HG03575 (cell line): Measurements from ENCODE around the gene EYA3.

Experiments
- ATAC-seq: cut with Tn5 transposase; IDR thresholded peaks from one replicate; pipeline ENCODE4 v1.9.1; 2021; ENCODE audit not compliant: unreplicated experiment, insufficient number of reproducible peaks, low FRiP score; ENCODE audit errors: extremely low read depth

EYA3 gene

DNA sequence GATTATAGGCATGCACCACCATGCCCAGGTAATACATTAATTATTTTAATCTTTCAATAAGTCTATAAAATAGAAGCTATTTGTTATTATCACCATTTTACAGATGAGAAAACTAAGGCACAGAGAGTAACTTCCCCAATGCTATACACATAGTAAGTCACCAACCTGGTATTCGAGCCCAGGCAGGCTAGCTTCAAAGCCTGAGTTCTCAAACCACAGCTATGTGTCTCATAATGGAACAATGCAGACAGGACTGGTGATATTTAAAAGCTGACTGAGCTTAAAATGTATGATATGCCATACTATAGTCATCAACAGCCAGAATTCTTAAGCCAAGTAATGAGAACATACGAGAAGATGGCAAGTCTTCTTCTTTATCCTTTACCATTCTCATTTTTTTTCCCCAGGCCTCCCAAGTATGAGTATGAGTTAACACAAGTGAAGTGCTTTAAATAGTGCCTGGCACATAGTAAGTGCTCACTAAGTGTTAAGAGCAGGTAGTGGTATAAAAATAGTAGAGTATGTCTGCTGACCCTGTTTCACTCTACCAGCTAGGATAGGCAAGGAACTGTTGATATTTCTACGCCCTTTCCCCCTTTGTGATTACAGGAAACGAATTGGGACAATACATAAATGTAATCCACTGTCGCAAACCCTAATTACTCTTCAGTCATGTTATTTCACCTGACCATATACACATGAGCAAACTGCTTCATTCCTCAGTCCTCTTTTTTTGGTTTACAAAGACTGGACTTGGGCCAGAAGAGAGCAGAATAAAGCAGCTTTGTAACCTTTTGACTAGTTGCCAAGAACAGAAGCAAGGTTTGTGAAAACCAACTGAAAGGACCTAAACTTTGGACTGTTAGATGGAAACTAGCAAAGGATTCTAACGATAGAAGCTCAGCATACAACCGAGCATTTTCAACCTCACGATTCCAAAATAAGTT lies 9.5 kb downstream of the EYA3 start:
- ATAC-seq, result no peak

DNA sequence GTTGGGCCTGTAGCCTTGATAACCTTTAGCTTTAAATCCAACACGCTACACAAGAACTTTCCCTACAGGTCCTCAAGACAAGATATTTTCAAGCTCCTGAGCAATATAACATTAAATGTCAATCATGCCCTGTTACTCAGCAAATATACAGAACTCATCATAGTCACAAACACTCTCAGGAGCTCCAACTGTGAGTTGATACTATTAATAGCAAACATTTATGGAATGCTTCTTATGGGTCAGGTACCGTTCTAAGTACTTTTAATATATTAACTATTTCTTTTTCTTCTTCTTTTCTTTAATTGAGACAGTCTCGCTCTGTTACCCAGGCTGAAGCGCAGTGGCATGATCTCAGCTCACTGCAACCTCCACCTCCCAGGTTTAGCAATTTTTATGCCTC lies 10.1 kb downstream of the EYA3 start:
- ATAC-seq, result no peak

DNA sequence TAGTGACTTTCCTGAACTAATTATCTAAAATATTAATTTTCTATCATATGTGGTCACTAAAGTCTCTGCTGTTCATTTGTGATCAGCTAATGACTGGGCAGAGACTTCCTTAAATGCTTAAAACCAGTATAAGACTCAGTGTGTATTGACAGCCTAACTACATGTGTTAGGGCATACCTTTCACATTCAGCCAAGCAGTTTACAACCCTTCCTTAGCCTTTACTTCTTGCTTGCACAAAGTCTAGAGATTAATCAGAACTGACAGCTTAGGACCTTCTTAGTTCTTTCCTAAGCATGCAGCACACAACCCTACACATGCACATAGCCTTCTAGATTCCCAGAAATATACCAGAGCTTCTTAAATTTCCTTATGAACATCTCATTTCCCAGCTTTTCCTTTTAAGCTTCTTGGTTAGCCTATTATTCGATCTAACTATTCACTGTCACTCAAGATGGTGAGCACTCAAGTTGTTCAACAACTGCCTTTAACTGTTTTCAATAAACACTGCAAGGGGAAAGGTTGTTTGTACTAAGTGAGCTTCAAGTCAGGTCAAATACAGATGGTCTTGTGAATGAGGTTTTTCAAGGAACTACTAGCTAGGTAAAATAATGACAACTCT lies 13.4 kb downstream of the EYA3 start:
- ATAC-seq, result no peak

GRCh38 chr1:28073867-28074266 lies 14.5 kb downstream of the EYA3 start:
- ATAC-seq, result no peak

- ATAC-seq, result no peak
Measured at GRCh38 chr1:28071813-28072212, 16.6 kb downstream of the EYA3 start.

- ATAC-seq, result no peak
Measured at GRCh38 chr1:28070725-28071593, 17.5 kb downstream of the EYA3 start.

- no peak for ATAC-seq
Measured at GRCh38 chr1:28067523-28068090, 20.8 kb downstream of the EYA3 start.

DNA sequence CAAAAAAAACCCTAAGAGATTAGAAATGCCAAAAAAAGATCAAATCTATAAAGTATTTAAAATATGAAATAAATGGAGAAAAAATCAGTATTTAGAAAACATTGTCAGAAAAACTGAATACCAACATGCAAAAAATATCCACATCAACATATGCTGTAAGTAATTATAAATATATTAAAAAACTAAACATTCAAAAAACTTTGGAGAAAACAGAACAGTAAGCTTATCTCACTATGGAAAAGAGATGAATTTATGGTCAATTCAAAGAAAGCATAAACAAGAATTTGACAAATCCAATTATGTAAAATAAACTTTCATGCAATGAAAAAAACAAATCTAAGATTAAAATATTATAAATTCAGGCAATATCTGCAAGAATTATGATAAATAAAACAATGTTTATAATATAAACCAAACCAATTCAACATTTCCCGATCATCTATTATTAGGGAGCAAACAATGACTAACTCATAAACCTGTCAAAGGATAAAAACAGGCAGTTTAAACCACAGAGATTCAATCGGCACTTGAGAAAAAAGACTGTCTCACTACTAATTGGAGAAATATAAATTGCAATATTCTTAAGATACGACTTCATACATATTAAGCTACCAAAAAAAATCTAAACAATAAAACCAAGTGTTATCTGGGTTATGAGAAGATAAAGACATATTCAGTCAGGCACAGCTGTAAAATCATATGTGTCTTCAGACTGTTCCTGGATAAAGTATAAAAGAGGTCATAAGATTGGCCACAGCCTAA lies 21.8 kb downstream of the EYA3 start:
- ATAC-seq, result no peak

DNA sequence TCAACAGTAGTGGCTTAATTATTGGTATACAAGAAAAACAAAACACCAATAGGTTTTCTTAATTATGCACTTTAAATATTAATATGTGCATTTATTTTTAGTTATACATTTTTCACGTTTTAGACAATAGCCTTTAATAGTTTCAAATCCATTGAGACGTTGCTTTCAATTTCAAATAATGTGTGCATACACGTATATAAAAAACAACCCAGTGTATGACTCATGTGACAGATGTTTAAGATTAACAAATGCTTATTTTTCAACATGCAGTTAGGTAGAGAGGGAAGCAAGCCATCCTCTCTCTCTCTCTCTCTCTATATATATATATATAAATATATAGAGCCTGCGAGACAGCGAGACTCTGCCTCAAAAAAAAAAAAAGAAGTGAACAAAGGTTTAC lies 24.3 kb downstream of the EYA3 start:
- no peak for ATAC-seq

DNA sequence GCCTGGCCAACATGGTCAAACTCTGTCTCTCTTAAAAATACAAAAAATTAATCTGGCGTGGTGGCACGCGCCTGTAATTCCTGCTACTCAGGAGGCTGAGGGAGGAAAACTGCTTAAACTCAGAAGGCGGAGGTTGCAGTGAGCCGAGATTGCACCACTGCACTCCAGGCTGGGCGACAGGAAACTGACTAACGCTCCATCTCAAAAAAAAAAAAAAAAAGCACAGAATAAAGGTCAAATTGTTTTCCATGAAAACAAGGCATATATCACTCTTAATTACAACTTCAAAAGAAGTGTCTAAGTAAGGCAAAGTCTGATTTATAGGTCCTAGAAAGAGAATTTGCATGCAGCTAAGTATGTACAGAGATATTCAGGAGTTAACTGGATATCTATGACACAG lies 25.6 kb downstream of the EYA3 start:
- no peak for ATAC-seq

DNA sequence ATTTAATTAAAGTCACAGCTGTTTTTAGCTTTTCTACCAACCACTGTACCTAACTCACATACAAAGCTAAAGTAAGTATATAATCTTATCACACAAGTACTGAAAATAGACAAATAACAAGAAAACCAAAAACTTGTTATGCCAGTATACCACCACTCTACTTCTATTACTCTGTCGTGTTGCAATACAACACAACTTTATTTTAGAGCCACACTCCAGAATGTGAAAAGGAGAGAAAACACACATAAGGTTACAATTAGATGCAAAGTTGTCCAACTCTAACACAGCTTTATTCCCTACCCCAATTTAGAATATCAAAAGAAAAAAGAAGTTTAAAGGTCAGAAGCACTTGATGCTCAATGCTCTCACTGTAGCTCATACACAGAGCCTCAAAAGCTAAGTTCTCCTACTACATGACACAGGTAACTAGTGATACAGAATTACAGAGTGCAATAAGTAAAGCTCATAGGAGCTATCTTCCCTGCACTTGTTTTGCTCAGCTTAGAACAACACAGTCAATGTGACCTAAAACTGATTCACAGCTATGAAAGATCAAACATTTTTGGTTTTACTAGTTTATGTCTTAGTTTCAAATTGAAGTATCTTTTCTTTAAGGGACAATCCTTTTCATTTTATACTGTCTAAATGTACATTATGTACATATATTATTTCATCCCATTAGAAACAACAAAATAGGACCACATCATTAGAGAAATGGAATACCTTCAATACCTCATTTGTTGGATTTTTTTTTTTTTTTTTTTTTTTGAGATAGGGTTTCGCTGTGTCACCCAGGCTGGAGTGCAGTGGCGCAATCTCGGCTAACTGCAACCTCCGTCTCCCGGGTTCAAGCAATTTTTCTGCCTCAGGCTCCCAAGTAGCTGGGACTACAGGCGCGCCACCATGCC lies 29.2 kb downstream of the EYA3 start:
- no peak for ATAC-seq

GRCh38 chr1:28058168-28058567 lies 30.2 kb downstream of the EYA3 start:
- ATAC-seq, result no peak

DNA sequence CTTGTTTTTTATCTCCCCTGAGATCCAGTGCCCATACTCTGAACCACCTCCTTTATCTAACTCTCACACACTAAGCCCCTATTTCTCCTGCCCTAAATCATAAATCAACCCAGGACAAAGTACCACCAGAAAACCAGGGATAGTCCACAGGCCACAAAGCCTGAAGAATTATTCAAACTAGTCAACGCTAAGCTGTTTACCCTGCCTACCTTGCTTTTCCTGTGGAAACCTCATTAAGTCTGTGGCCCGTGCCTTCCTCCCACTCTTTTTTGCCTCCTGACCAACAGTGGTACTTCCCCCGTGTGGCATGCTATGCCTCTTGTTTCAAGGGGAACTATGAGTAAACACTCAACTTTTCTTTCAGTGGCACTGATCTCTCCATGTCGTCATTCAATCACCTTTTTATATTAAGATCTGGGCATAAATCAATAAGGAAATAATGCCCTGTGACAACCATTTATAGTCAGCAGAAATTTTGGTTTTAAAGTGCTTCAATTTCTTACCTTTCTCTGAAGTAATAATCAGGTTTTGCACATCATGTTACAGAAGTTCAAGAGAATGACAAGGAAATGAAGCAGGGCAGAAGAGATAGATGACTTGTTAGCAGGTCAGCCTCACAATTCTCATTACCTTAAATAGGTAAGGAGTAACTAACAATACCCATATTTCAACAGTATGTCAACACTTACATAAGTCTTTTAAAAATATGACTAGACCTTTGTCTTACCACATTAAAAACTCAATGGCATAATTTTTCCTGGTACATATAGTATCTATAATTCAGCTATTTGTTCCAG lies 32.1 kb downstream of the EYA3 start:
- no peak for ATAC-seq

DNA sequence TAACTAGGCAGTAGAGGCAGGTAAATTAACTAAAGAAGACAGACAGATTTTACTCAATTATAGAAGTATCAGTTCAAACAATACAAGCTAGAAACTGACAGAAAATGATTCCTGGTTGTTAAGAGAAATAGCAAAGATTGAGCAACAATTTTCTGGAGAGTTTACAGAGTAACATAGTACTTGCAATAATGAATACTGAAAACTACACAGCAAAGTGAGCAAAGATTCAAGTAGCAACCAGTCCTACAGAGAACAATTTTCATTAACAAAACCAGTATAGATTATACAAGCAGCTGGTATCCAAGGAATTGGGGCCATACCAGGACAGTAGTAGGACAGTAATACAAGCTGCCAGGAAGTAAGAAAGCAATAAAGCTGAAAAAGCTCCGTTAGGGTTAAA lies 37.6 kb downstream of the EYA3 start:
- no peak for ATAC-seq

- ATAC-seq, result no peak
Measured at GRCh38 chr1:28046716-28047115, 41.7 kb downstream of the EYA3 start.

DNA sequence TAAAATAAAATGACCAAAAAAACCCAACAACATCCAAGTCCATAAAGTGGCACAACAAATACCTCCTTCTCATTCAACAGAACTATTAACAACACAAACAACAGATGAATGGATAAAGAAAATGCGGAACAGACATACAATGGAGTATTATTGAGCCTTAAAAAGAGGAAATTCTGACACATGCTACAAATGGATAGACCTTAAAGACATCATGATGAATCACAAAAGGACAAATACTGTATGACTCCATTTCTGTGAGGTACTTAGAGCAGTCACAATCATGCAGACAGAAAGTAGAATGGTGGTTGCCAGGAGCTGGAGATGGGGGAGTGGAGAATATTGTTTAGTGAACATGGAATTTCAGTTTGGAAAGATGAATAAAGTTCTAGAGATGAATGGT lies 42.6 kb downstream of the EYA3 start:
- ATAC-seq, result no peak

DNA sequence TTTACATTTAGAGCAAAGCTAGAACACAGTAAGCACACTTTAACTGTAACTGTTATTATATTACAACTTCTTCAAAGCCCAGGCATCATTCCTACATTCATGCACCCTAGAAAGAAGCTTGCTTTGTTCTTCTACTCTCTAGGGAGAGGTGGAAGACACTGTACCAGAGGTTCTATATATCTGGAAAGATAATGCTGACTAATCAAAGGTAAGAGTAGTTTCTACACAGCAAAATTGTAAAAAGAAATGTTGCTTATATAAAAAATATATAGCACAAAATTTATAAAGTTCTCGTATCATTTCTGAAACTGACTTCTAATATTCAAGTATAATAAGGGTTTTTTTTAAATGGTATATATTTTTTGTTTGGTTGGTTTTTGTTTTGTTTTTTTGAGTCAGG lies 44.0 kb downstream of the EYA3 start:
- ATAC-seq, result no peak
